ENCODE data around the gene FBXO46. TPM values are rescaled to one million over a fixed set of nuclear protein-coding genes. Genes with fewer than 3 reads are reported as not detected.
A peak's percentile ranks its signal among the peaks of the same experiment; 100 is the strongest.

Gene FBXO46
- polyA plus RNA-seq, 2 of the 4 experiments (the other 2 are of a cell fraction), result 4.9 to 12.7 TPM

DNA sequence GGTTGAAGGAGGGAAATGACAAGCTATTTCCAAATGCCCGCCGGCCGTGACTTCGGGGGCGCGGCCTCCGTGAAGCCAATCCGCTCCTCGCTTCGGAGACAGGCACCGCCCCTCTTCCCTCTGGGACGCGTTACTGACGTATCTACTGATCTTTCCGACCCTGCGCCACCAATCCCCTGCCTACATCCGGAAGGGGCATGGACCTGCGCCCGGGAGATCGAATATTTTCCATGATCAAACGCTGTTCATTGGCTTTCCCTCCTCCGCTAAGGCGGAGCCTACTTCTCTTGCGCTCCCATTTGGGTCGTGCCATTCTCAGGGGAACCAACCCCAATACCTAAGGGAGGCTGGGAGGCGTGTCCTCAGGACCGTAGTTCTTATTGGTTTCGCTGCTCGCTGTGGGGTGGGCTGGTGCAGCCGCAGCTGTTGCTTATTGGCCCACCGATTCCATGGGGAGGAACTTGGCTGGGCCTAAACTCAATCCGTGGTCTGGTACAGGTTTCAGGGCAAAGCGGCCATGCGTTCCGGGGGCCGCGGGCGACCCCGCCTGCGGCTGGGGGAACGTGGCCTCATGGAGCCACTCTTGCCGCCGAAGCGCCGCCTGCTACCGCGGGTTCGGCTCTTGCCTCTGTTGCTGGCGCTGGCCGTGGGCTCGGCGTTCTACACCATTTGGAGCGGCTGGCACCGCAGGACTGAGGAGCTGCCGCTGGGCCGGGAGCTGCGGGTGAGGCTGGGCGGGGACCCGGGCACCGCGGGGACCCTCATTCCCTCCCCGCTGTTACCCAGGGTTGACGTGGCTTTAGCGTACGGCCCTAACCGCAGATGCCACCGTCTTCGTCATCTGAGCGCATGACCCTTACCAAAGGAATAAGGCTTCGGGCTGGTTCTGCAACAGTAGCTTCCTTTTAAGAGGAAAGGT lies 38.2 kb downstream of the FBXO46 start, which contains the start of gene QPCTL (continued):
- peak; percentile 87; the same call in 1 of the 2 replicates for TF ChIP-seq RFX5 (IDR thresholded peaks at IDR 0.05)
- TF ChIP-seq, protein P1, sequence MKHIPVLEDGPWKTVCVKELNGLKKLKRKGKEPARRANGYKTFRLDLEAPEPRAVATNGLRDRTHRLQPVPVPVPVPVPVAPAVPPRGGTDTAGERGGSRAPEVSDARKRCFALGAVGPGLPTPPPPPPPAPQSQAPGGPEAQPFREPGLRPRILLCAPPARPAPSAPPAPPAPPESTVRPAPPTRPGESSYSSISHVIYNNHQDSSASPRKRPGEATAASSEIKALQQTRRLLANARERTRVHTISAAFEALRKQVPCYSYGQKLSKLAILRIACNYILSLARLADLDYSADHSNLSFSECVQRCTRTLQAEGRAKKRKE (CRISPR knock-in tag; IDR thresholded peaks at IDR 0.05; ENCODE audit: low read depth), result no peak
- no peak for TF ChIP-seq RARB (CRISPR knock-in tag; IDR thresholded peaks at IDR 0.05)
- TF ChIP-seq, protein P2, sequence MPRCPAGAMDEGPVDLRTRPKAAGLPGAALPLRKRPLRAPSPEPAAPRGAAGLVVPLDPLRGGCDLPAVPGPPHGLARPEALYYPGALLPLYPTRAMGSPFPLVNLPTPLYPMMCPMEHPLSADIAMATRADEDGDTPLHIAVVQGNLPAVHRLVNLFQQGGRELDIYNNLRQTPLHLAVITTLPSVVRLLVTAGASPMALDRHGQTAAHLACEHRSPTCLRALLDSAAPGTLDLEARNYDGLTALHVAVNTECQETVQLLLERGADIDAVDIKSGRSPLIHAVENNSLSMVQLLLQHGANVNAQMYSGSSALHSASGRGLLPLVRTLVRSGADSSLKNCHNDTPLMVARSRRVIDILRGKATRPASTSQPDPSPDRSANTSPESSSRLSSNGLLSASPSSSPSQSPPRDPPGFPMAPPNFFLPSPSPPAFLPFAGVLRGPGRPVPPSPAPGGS (IDR thresholded peaks at IDR 0.05), result 0 out of 3 replicates have a peak, but pooled peaks have one; percentile 39
- no peak for TF ChIP-seq EP300 (IDR thresholded peaks at IDR 0.05)
- TF ChIP-seq, protein P3, sequence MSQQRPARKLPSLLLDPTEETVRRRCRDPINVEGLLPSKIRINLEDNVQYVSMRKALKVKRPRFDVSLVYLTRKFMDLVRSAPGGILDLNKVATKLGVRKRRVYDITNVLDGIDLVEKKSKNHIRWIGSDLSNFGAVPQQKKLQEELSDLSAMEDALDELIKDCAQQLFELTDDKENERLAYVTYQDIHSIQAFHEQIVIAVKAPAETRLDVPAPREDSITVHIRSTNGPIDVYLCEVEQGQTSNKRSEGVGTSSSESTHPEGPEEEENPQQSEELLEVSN (IDR thresholded peaks at IDR 0.05; ENCODE audit: borderline replicate concordance, low read depth), result peak; percentile 45; the same call in 1 of the 2 replicates
- TF ChIP-seq CBX8 (IDR thresholded peaks at IDR 0.05), result no peak
- TF ChIP-seq KDM5A (IDR thresholded peaks at IDR 0.05), result no peak
- no peak for TF ChIP-seq HOXB13 (CRISPR knock-in tag; IDR thresholded peaks at IDR 0.05; ENCODE audit: low read depth)
- TF ChIP-seq, protein P4, sequence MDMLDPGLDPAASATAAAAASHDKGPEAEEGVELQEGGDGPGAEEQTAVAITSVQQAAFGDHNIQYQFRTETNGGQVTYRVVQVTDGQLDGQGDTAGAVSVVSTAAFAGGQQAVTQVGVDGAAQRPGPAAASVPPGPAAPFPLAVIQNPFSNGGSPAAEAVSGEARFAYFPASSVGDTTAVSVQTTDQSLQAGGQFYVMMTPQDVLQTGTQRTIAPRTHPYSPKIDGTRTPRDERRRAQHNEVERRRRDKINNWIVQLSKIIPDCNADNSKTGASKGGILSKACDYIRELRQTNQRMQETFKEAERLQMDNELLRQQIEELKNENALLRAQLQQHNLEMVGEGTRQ (IDR thresholded peaks at IDR 0.05), result peak; percentile 53
- peak; percentile 88 for TF ChIP-seq TFCP2L1 (CRISPR knock-in tag; IDR thresholded peaks at IDR 0.05)

DNA sequence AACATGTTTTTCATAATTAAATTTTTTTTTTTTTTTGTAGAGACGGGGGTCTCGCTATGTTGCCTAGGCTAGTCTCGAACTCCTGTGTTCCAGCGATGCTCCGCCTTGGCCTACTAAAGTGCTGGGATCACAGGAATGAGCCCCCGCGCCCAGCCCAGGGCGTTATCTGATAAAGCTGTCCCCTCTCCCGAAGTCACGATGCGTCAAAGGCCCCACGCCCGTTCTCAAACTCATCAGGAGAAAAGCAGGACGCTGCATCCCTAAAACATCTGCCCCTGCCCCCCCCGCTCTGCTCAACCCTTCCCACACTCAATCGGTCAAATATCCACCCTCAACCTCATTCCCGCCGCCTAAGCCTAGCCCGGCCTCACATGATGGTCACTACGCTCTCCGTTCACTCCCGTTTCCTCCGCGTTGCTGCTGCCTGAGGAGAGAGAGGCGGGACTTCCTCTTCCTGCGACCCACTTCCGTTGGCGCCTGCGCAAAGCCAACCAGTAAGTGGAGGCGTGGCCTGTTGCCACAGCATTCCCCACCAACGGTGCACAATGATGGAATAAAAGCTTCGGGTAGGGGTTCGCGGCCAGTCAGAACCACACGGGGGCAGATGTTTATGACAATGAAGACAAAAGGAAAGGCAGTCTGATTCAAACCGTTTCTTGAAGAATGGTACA lies 39.0 kb downstream of the FBXO46 start, which contains the start of gene SNRPD2:
Gene SNRPD2, minus strand, starts transcription at position 438 of the 671 bp plus-strand sequence. Its CDS starts 65 bp downstream, at position 373.
- Histone ChIP-seq H3K27ac (peak within 1 kb of the TSS; percentile 88 to 91), H3K4me2 (peak within 1 kb of the TSS; percentile 94), H3K4me3 (peak within 1 kb of the TSS; percentile 82), H3K4me1 (peaks cover 13% of the 10 kb centered on the region), H3K9me3 (no peaks in the 10 kb centered on the region)
- 2% methylated on average over 36 of the region's 36 CpGs for WGBS (ENCODE audit: missing lambda C conversion rate)
- ChIA-PET CTCF (interaction anchor here (0.6 to 8.0 kb wide), 28 partner anchors 11 to 1151 kb away, joined by 3 to 160 read pairs (median 5); partner anchors contain the start of genes FBXO46 and SIX5), POLR2A (interaction anchor here (0.5 to 4.6 kb wide), 19 partner anchors 7 to 411 kb away, joined by 3 to 68 read pairs (median 7); partner anchors contain the start of genes FBXO46 and SIX5)
- FAIRE-seq (peak; percentile 97), ATAC-seq (peak; percentile 75 to 80), DNase-seq (ENCODE audit: low read depth in 1 of 2, low spot score in 1 of 2) (peak; percentile 97 to 98)
- TF ChIP-seq TFCP2L1 (CRISPR knock-in tag; IDR thresholded peaks at IDR 0.05) (no peak), CHD2 (IDR thresholded peaks at IDR 0.05; ENCODE audit: low read length, partially characterized antibody) (no peak), ZC3H11A (IDR thresholded peaks at IDR 0.05) (no peak), JUNB (IDR thresholded peaks at IDR 0.05) (no peak), RFX5 (IDR thresholded peaks at IDR 0.05) (peak; percentile 94), RNF2 (IDR thresholded peaks at IDR 0.05; ENCODE audit: borderline replicate concordance, low read depth) (no peak), HDAC2 (IDR thresholded peaks at IDR 0.05) (no peak), EHF (CRISPR knock-in tag; IDR thresholded peaks at IDR 0.05) (no peak), MAFK (IDR thresholded peaks at IDR 0.05; ENCODE audit: partially characterized antibody) (no peak), HEYL (CRISPR knock-in tag; IDR thresholded peaks at IDR 0.05) (no peak), POLR2A (IDR thresholded peaks at IDR 0.05; ENCODE audit: low read length) (peak; percentile 98), GATA3 (IDR thresholded peaks at IDR 0.05; ENCODE audit: borderline replicate concordance) (no peak), MAZ (IDR thresholded peaks at IDR 0.05; ENCODE audit: borderline replicate concordance, low read depth, low read length) (no peak), EHMT2 (IDR thresholded peaks at IDR 0.05; ENCODE audit: low read depth) (no peak), KDM5A (IDR thresholded peaks at IDR 0.05) (no peak; the same call in 1 of the 2 replicates), JUN (IDR thresholded peaks at IDR 0.05) (peak; percentile 80 to 95; a peak in 4 of 5 replicates), RARB (CRISPR knock-in tag; IDR thresholded peaks at IDR 0.05) (peak; percentile 24), EP300 (IDR thresholded peaks at IDR 0.05) (no peak), SREBF2 (IDR thresholded peaks at IDR 0.05) (no peak), ZSCAN20 (CRISPR knock-in tag; IDR thresholded peaks at IDR 0.05) (no peak)
- TF ChIP-seq, protein P5, sequence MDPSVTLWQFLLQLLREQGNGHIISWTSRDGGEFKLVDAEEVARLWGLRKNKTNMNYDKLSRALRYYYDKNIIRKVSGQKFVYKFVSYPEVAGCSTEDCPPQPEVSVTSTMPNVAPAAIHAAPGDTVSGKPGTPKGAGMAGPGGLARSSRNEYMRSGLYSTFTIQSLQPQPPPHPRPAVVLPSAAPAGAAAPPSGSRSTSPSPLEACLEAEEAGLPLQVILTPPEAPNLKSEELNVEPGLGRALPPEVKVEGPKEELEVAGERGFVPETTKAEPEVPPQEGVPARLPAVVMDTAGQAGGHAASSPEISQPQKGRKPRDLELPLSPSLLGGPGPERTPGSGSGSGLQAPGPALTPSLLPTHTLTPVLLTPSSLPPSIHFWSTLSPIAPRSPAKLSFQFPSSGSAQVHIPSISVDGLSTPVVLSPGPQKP (IDR thresholded peaks at IDR 0.05; ENCODE audit: low read depth, low read length), result no peak
- TF ChIP-seq, protein P6, sequence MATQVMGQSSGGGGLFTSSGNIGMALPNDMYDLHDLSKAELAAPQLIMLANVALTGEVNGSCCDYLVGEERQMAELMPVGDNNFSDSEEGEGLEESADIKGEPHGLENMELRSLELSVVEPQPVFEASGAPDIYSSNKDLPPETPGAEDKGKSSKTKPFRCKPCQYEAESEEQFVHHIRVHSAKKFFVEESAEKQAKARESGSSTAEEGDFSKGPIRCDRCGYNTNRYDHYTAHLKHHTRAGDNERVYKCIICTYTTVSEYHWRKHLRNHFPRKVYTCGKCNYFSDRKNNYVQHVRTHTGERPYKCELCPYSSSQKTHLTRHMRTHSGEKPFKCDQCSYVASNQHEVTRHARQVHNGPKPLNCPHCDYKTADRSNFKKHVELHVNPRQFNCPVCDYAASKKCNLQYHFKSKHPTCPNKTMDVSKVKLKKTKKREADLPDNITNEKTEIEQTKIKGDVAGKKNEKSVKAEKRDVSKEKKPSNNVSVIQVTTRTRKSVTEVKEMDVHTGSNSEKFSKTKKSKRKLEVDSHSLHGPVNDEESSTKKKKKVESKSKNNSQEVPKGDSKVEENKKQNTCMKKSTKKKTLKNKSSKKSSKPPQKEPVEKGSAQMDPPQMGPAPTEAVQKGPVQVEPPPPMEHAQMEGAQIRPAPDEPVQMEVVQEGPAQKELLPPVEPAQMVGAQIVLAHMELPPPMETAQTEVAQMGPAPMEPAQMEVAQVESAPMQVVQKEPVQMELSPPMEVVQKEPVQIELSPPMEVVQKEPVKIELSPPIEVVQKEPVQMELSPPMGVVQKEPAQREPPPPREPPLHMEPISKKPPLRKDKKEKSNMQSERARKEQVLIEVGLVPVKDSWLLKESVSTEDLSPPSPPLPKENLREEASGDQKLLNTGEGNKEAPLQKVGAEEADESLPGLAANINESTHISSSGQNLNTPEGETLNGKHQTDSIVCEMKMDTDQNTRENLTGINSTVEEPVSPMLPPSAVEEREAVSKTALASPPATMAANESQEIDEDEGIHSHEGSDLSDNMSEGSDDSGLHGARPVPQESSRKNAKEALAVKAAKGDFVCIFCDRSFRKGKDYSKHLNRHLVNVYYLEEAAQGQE (IDR thresholded peaks at IDR 0.05), result no peak
